ENCODE data around the gene C19orf81.
A peak's percentile ranks its signal among the peaks of the same experiment; 100 is the strongest.

Gene C19orf81

DNA sequence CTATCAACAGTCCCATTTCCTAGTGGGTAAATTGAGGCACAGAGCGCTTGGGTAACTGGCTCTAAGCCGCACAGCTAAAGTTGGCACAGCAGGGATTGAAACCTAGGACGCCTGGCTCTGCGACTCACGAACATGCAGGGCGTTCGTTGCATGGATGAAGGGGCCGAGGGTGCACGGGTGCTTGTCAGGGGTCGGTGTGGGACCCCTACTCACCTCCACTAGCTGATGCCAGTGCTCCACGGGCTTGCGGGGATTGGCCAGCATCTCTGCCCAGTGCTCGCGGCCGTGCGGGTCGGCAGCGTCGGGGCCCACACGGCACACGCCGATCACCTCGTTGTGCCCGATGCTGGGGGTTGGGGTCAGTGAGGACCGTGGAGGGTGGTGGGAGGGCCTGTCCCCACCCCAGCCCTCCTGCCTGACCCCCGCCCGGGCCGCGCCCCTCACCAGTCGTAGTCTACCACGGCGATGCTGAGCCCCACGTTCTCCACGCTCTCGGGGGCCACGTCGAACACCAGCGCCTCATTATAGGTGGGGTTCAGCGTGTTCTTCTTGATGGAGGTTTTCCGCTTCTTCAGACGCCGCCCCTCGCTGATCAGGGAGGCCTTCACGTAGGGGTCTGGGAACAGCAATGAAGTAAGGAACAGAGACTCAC lies 24.2 kb upstream of the C19orf81 start:
- FAIRE-seq = no peak
- TF ChIP-seq POLR2A (IDR thresholded peaks at IDR 0.05; ENCODE audit: low read depth, low read length) = no peak
- no peak for DNase-seq (ENCODE audit: insufficient read length, low spot score)

DNA sequence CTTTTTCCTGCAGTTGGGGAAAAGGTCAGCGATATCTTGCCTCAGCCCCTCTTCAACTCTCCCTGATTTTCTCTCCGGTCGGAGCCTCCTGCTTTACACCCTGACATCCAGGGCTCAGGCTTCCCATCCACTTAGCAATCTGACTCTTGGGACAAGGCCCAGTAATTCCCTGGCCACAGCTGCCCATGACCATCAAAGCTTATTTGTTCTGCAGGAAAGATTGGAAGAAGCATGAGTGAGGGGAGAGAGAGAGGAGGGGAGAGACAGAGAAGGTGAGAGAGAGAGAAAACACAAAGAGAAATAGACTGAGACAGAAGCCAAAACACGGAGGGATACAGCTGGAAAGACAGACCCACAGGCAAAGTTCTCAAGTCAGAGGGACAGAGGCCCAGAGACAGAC lies 23.2 kb upstream of the C19orf81 start:
- DNase-seq (ENCODE audit: insufficient read length, low spot score) (no peak), FAIRE-seq (no peak)
- TF ChIP-seq POLR2A (IDR thresholded peaks at IDR 0.05; ENCODE audit: low read depth, low read length) = no peak

DNA sequence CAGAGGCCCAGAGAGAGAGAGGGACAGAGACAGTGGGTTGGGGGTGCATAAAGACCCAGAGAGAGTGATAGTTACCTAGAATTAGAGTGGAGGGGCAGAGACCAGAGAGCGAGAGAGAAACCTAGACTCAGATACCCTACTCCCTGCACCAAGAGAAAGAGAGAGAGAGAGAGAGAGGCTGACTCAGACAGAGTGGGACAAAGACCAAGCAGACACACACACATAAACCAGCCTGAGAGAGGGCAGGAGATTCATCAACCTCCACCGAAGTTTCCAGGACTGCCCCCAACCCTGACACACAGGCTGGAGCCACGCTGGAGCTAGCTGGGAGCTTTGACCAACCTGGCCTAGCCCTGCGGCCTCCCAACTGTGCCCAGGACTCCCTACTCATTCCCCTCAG lies 22.4 kb upstream of the C19orf81 start:
- FAIRE-seq = no peak
- no peak for DNase-seq (ENCODE audit: insufficient read length, low spot score)
- no peak for TF ChIP-seq POLR2A (IDR thresholded peaks at IDR 0.05; ENCODE audit: low read depth, low read length)

DNA sequence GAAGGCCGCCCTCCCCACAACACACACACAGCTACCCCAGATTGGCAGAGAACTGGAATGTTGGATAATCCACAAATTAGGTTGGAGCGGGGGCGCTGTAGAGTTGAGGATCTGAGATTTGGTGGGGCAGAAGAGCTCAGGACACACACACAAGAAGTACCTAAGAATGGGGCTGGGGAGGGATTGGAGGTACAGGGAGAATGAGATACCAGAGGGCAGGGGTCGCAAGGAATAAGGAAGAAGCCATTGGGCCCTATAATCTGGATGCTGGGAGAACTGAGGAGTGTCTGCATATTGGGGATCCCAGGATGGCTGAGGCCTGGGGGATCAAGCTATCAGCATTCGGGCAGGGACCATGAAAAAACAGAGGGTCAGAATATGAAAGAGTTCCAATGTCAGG lies 21.1 kb upstream of the C19orf81 start:
- no peak for FAIRE-seq
- DNase-seq (ENCODE audit: insufficient read length, low spot score) = no peak

DNA sequence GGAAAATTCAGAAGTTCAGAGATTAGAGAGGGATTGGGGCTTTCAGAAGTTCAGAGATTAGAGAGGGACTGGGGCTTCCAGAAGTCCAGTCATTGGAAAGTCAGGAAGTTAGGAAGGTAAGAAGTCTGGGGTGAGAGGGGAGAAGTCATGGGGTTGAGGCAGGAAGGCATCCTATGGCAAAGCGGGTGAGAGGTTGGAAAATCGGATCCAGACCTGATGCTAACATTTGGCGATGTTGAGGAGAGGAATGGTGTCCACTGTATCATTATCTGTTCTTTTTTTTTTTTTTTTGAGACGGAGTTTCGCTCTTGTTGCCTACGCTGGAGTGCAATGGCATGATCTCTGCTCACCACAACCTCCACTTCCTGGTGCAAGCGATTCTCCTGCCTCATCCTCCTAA lies 20.7 kb upstream of the C19orf81 start:
- no peak for DNase-seq (ENCODE audit: insufficient read length, low spot score)
- TF ChIP-seq POLR2A (IDR thresholded peaks at IDR 0.05; ENCODE audit: low read depth, low read length) = no peak
- no peak for FAIRE-seq

More for the DNA sequence above, 21.1 kb upstream of the C19orf81 start:
- TF ChIP-seq POLR2A (IDR thresholded peaks at IDR 0.05; ENCODE audit: low read depth, low read length) = no peak

DNA sequence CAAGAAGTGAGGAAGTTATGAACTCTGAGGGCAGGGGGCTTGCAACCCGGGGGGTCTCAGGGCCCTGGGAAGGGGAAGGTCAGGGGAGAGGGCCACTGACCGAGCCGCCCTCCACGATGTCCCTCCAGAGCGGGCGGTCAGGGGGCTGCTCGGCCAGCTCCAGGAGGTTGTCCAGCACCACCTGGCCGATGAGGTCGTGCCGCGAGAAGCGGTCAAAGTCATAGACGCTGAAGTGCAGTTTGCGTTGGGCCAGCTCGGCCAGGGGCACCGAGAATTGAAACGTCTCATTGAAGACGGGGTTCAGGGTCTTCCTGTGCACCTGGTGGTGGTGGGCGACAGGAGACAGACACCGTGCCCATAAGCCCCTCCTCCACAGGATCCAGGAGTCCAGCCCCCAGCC lies 20.1 kb upstream of the C19orf81 start:
- no peak for DNase-seq (ENCODE audit: insufficient read length, low spot score)
- no peak for TF ChIP-seq POLR2A (IDR thresholded peaks at IDR 0.05; ENCODE audit: low read depth, low read length)
- FAIRE-seq = no peak

DNA sequence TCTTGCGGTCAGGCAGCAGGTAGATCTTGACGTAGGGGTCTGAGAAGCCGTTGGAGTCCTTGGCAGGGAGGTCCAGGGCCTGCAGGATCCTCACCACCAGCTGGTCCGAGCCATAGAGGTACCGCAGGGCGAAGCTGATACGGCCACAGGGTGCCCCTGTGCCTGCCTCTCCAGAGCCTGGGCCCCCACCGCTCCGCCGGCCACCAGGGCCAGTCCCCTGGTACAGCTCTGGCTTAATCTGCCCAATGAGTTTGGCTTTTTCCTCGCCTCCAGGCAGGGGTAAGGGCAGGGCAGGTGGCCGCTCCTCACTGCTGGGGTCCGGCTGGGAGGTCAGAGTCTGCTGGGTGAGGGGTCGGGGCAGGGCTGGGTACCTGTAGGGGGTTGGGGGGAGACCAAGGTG lies 19.4 kb upstream of the C19orf81 start:
- DNase-seq (ENCODE audit: insufficient read length, low spot score) (no peak), FAIRE-seq (no peak)
- no peak for TF ChIP-seq POLR2A (IDR thresholded peaks at IDR 0.05; ENCODE audit: low read depth, low read length)

DNA sequence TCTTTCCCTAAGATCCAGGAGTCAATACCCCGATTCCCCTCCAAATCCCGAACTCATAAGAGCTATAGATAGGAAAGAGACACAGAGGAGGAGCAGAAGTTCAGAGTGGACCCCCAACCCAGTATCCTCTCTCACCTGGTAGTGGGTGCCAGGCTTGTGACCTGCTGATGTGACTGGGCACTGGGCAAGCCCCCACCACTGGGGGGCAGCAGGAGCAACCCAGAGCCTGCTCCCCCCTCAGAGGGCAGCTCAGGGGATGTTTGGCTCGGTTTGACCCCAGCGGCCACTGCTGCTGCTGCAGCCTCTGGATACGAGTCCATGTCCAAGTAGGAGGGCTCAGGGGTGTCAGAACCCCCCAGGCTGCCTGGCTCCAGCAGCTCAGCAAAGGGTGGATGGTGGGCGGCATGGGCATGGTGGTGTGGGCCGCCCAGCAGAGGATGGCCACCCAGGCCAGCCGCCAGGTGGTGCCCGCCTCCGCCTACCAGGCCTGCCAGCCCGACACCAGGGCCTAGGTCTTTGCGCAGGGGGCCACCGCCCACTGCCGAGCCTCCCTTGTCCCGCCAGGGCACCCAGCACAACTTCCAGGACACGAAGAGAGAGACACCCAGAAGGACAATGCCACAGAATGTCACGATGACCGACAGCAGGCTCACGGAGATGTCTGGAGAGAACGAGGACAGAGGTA lies 17.0 kb upstream of the C19orf81 start:
- DNase-seq (ENCODE audit: insufficient read length, low spot score) = no peak
- no peak for TF ChIP-seq POLR2A (IDR thresholded peaks at IDR 0.05; ENCODE audit: low read depth, low read length)
- FAIRE-seq = no peak

DNA sequence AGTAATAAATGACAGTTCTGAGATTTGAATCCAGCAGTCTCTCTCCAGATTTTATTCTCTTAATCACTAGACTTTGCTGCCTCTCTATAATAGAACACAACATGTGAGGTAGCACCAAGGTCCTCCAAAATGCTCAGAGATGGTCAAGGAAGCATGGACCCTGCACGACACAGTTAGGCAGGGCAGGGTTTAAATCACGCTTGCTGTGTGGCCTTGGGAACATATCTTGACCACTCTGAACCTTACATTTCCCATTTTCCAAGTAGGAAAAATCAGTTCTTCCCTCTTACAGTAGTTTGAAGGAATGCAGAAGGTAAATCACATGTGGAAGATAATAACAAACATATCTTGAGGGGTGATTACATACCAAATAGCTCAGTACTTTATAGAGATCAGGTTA lies 15.9 kb upstream of the C19orf81 start:
- FAIRE-seq (no peak), DNase-seq (ENCODE audit: insufficient read length, low spot score) (no peak)
- no peak for TF ChIP-seq POLR2A (IDR thresholded peaks at IDR 0.05; ENCODE audit: low read depth, low read length)

DNA sequence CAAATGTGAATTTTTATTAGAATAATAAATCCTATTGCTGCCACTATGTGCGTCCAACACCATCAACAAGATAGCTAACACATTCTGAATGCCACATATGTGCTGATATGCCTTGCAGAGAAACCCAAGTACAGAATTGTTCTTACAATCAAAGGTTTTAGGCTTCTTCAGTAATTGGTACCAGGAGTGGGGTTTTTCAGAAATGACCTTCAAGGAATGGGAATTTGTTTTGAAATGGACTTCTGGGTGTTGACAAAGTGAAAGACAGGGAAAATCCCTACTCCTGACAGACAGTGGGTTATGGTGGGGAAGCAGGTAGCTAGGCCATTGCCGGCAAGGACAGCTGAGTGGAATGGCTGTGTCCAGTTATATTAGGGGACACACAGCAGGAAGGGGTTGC lies 15.3 kb upstream of the C19orf81 start:
- no peak for FAIRE-seq
- TF ChIP-seq POLR2A (IDR thresholded peaks at IDR 0.05; ENCODE audit: low read depth, low read length) = no peak

DNA sequence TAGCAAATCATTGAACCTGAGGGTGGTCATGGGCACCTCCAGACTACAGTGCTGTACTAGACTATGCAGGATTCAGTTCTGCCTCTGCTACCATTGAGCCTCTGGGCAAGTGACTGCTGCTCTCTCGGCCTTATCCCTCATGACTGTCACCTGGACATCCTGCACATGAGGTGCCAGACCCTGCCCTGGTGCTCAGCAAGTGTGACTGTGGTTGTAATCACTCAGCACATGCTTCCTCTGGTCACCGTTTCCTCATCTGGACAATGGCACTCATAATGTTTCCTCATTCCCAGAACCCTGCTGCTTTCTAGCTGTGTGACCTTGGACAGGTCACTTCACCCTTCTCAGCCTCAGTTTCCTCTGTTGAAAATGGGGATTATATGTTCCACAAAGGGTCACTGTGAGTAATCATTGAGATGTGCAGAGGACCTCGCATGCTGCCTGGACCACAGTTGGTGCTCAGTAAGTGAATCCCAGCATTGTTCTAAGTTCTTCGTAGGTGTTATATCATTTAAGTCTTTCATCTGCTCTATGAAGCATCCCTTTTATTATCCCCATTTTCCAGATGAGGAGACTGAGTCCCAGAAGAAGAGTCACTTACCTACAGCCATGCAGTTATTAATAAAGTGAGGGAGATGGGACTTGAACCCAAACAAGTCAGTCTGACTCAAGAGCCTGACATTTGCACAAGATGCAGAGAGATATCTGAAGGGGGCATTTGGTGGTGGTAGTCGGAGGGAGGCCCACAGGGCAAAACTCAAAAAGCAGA lies 12.7 kb upstream of the C19orf81 start:
- DNase-seq (ENCODE audit: insufficient read length, low spot score) (no peak), FAIRE-seq (no peak)
- no peak for TF ChIP-seq POLR2A (IDR thresholded peaks at IDR 0.05; ENCODE audit: low read depth, low read length)

More for the DNA sequence above, 15.3 kb upstream of the C19orf81 start:
- no peak for DNase-seq (ENCODE audit: insufficient read length, low spot score)

DNA sequence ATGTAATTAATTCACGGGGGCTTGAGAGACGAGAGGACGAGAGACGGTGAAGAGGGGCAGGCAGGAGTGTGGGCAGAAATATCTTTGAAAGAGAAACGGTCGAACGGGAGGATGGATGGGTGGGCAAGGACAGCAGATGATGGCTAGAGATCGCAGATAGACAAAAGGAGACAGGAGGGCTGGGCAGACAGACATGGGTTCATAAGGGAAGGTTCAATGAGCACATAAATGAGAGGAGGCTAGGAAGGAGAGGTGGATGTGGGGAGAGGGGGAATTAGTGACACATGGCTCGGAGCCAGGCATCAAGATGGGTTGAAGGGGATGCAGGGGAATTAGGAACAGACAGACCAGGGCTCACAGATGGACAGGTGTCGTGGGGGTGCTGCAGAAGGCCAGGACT lies 10.6 kb upstream of the C19orf81 start:
- FAIRE-seq (no peak), DNase-seq (ENCODE audit: insufficient read length, low spot score) (no peak)
- no peak for TF ChIP-seq POLR2A (IDR thresholded peaks at IDR 0.05; ENCODE audit: low read depth, low read length)

DNA sequence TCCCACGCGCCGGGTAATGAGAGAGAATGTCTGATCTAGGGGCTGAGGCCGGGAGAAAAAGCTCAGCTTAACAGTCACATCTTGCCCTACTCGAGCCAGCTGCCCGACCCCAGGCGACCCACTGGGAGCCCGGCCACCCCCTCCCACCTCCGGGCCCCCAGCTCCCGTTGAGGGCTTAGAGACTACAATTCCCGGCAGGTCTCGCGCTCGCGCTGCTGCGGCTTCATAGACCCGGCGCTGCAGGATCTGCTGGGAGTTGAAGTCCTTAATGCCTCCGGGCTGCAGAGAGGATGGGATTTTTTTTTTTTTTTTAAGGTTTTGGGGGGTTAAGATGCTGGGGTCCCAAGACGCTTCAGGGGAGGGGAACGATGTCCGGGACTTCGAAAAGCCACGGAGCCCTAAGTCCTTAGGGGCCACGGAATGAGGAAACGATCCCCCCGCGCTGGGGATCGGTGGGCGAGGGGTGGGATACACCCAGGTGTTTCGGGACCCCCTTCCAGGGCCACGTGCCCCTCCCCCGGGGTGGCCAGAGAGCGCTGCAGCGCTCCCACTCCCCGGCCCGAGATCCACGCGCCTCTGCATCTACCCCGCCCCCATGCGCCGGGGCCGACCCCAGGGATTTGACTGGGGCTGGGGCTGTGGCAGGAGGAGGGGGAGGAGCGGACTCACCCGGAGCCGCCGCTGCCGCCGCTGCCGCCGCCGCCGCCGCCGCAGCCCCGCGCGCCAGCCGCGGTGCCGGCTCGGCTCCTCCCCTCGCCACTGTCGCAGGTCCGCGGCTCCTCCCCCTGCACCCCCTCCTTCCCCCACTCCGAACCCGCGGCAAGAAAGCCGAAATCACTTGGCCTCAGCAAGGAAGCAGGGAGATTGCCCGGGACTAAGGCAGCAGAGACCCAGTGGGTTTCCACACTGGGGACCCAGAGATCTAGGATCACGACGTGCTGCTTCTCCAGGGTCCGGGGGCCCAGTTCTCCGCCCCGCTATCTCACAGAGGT lies 9.8 kb upstream of the C19orf81 start, which contains the start of gene SYT3:
Gene SYT3 (minus strand): TSS at position 761 of the 992 bp plus-strand sequence. CDS start 2,470 bp downstream, outside the sequence.
- FAIRE-seq = no peak
- no peak for TF ChIP-seq POLR2A (IDR thresholded peaks at IDR 0.05; ENCODE audit: low read depth, low read length)
- peak; percentile 93 for DNase-seq (ENCODE audit: insufficient read length, low spot score)

Data from H54 (cell line).